GM19043 (cell line): ENCODE data around the gene TMEM245.

Source experiments
- ATAC-seq: cut with Tn5 transposase; IDR thresholded peaks from one replicate; pipeline ENCODE4 v1.9.1; 2021; ENCODE audit warnings: low read depth; ENCODE audit not compliant: unreplicated experiment

TMEM245 gene

DNA sequence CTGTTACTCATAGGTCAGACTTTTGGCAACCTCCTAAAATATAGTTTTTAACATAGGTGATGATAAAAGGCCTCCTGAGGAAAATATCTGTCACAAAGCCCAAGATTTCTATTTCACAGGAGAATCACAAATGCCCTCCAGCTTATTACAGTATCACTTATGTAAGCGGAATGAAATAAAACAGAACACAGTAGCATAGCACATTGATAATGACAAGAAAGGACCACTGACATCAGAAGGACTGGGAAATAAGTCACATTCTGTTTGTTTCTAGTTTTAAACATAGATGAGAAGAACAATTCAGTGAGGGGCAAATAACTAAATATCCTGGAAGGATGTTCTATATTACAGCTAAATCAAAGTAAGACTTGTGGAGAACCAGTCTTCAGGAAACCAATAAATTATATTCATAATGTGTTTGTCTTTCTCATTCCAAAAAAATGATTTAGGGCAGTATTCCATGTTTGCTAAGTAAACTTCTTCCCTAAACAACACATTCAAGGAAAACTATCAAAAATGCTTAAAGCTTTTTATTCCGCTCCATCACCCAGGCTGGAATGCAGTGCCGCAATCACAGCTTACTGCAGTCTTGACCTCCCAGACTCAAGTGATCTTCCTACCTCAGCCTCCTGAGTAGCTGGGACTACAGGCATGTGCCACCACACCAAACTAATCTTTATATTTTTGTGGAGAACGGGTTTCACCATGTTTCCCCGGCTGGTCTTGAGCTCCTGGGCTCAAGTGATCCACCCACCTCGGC, 85.6 kb downstream of the TMEM245 start:
- ATAC-seq, result no peak

- no peak for ATAC-seq
Measured at GRCh38 chr9:109031241-109031640, 88.5 kb downstream of the TMEM245 start.

- ATAC-seq, result no peak
Measured at GRCh38 chr9:109030426-109030825, 89.3 kb downstream of the TMEM245 start.

DNA sequence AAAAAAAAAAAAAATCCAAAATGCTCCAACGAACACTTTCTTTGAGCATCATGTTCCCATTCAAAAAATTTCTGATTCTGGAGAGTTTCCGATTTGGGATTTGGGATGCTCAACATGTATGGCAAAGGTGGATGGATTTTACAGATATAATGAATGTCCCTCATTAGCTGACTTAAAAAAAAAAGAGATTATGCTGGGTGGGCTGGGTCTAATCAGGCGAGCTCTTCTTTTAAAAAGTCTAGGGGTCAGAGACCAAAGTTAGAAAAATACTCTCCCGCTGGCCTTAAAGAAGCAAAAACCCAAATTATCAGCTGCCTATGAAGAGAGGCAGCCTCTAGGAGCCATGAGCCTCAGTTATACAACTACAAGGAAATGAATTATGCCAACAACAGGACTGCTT, 91.3 kb downstream of the TMEM245 start:
- no peak for ATAC-seq

GRCh38 chr9:109027176-109027575, 92.6 kb downstream of the TMEM245 start:
- ATAC-seq, result no peak

- no peak for ATAC-seq
Measured at GRCh38 chr9:109026306-109026705, 93.4 kb downstream of the TMEM245 start.

- no peak for ATAC-seq
Measured at GRCh38 chr9:109022873-109023272, 96.9 kb downstream of the TMEM245 start.

- no peak for ATAC-seq
Measured at GRCh38 chr9:109020581-109021511, 98.9 kb downstream of the TMEM245 start.

- no peak for ATAC-seq
Measured at GRCh38 chr9:109020113-109020512, 99.6 kb downstream of the TMEM245 start.

- no peak for ATAC-seq
Measured at GRCh38 chr9:109019420-109019819, 100.3 kb downstream of the TMEM245 start.

GRCh38 chr9:109017493-109017892, 102.3 kb downstream of the TMEM245 start:
- ATAC-seq, result peak; percentile 42

DNA sequence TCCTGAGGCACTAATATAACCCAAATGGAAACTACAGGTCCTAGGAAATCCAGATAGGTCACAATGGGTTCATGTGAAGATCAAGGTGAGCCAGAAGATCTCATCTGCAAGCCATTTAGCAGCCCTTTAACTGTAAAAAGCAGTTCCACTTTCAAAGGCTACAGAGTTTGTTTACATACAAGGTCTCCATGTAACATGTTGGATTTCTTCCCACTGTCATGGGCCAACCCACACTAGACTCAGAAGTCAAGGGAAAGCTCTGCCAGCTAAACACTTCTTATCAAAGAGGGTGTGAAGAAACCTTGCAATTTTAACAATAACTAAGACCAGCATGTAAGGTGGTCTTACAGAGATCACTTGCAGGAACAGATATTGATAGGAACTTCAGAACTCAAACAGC, 102.7 kb downstream of the TMEM245 start:
- ATAC-seq, result no peak

DNA sequence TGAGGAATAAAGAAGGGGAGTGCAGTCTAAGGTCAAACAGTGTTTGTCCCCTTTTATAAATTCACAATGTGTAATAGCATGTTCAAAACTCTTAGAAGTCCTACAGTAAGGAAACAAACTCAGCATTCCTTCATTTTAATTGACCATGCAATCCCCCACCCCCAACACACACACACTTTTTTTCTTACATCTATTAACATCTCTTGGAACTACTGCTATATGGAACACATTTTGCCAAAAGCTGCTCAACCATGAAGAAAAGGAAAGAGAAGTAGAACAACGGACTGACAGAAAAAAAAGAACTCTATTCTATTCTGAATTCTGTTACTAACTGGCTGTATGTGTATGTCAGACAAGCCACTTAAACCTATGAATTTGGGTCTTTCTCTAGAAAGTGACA, 103.6 kb downstream of the TMEM245 start:
- ATAC-seq, result no peak

DNA sequence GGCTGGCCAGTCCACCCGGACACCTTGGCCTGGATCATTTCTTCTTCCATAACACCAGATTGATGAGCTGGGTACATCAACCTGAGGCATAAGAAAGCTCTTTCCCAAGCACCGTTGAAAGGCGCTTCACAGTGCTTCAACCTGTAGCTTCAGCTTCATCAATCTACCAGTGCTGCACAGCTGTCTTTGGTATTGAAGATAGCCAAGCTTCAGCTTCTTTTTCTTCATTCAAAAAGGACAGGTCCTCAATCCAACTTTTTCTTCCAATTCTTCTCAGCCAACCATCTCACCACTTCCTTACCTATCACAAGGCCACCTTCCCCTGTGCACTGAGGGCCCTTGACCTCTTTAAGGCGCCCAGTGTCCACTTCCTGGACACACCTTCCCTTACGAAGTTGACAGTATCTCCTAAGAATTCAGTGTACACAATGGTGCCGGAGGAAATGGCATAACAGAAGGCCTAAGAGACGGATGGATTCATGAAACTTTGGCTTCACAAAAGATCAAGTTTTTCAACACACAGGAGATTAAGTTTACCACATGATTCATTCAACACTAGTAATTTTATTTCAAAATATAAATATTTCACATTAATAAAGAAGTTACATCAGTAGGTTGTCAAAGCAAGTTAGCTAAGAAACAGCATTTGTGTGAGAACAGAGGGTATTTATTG, 105.0 kb downstream of the TMEM245 start:
- ATAC-seq, result no peak

- ATAC-seq, result no peak
Measured at GRCh38 chr9:109013679-109014607, 105.8 kb downstream of the TMEM245 start.

DNA sequence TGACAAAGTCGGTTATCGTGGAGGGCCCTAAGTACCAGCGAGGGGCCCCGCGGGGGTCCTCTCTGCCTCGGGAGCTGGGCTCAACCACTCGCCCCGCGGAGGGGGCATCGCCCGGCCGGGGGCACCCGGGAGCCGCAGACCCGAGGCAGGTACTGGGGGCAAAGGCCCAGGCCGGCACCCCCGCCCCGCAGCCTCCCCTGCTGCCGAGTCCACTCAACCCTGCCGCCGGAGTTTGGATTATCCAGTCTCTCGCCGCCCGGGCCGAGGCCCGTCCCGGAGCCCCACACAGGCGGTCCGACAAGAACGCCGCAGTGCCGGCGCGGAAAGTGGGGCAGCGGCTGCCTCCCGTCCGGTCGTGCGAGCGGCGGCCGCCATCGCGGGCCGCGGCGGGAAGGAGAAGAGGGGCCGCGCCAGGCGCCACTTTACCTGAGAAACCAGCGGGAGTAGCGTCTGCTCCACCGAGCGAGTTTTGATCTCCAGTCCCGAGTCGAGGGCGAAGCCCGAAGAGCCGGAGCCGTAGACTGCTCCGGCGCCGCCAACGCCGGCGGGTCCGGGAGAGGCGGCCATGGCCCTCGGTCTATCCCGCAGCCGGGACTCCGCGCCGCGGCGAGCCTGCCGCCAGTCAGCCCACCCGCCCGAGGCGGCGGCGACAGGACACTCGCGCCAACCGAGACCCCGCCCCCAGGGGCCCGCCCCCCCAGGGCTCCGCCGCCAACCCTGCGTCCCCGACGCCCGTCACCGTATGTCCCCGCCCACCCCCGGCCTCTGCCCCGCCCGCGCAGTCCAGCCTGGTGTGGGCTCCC, 106.7 kb downstream of the TMEM245 start, which contains the start of gene CTNNAL1:
CTNNAL1 (minus strand) TSS at position 624 of the 803 bp plus-strand sequence; CDS start at position 567, 57 bp downstream.
- peak; percentile 63 for ATAC-seq

GRCh38 chr9:109012009-109012875, 107.5 kb downstream of the TMEM245 start:
- peak; percentile 22 for ATAC-seq

DNA sequence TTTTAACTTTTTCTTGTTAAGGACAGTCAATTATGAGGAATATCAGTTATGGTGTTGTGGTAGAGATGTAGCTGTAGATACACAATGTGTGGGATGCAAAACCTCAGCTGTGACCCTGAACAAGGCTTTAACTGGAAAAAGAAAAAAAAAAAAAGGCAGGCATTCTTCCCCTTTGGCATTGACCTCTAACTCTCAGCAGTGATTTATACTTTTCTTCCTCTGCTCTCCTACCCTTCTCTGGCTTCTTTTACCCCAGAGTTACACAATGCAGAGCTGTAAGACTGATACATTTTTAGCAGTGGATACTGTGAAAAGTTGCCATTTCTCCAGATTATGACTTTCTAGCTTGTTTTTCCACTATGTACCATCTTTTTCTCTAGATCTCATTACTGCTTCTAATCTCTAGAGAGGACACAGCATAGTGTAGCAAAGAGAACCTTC, 108.5 kb downstream of the TMEM245 start:
- no peak for ATAC-seq
